Parathyroid adenoma (tissue), 2 donors: ENCODE measurements around the gene KLB.

Experiments used
- H2AFZ ChIP-seq: fragments of 300-600 bp; sonication (generic); one replicate; pipeline ENCODE4 v1.7.0; 2017; ENCODE audit warnings: antibody characterized with exemption, mild to moderate bottlenecking
- H3K27ac ChIP-seq: fragments of 300-600 bp; sonication (generic); one replicate; pipeline ENCODE4 v1.7.0; 2017
- H3K27me3 ChIP-seq: fragments of 300-600 bp; sonication (generic); one replicate; pipeline ENCODE4 v1.7.0; 2017; ENCODE audit warnings: low read length; ENCODE audit not compliant: control insufficient read depth, insufficient read depth
- H3K36me3 ChIP-seq: fragments of 300-600 bp; sonication (generic); one replicate; pipeline ENCODE4 v1.7.0; 2017; ENCODE audit warnings: low read length; ENCODE audit not compliant: control insufficient read depth, insufficient read depth
- H3K4me1 ChIP-seq: fragments of 300-600 bp; sonication (generic); one replicate; pipeline ENCODE4 v1.7.0; 2017; ENCODE audit warnings: control low read depth
- H3K4me2 ChIP-seq: fragments of 300-600 bp; sonication (generic); one replicate; pipeline ENCODE4 v1.7.0; 2017; ENCODE audit warnings: low read length
- H3K4me3 ChIP-seq: fragments of 300-600 bp; sonication (generic); one replicate; pipeline ENCODE4 v1.7.0; 2017; ENCODE audit warnings: low read depth, low read length
- H3K79me2 ChIP-seq: fragments of 300-600 bp; sonication (generic); one replicate; pipeline ENCODE4 v1.7.0; 2017; ENCODE audit warnings: control low read depth
- H3K9ac ChIP-seq: fragments of 300-600 bp; sonication (generic); one replicate; pipeline ENCODE4 v1.7.0; 2017; ENCODE audit warnings: mild to moderate bottlenecking
- H3K9me3 ChIP-seq: fragments of 300-600 bp; sonication (generic); one replicate; pipeline ENCODE4 v1.7.0; 2017; ENCODE audit warnings: low read length; ENCODE audit not compliant: control insufficient read depth
- CTCF ChIP-seq: fragments of 300-600 bp; sonication (generic); IDR thresholded peaks from one replicate; pipeline ENCODE4 v1.7.0; 2017; ENCODE audit warnings: antibody characterized with exemption, mild to moderate bottlenecking
- donor health status: primary hyperparathyroidism.

KLB gene

GRCh38 chr4:39446842-39447573, 40.3 kb downstream of the KLB start:
- H3K36me3 ChIP-seq = no peaks in the 10 kb centered on the region
- peak overlapping the region; percentile 36 for H3K4me3 ChIP-seq
- H3K9ac ChIP-seq = peak overlapping the region; percentile 19
- no peaks in the 10 kb centered on the region for H3K4me1 ChIP-seq
- no peaks in the 10 kb centered on the region for H3K79me2 ChIP-seq
- H3K9me3 ChIP-seq = no peaks in the 10 kb centered on the region
- TF ChIP-seq CTCF = no peak
- H3K27me3 ChIP-seq = no peaks in the 10 kb centered on the region
- H2AFZ ChIP-seq = peak overlapping the region; percentile 86
- H3K27ac ChIP-seq = no peak overlapping the region
- H3K4me2 ChIP-seq = peak overlapping the region; percentile 68

GRCh38 chr4:39450618-39451017, 43.9 kb downstream of the KLB start:
- no peaks in the 10 kb centered on the region for H3K4me1 ChIP-seq
- H3K9me3 ChIP-seq = no peaks in the 10 kb centered on the region
- H3K4me3 ChIP-seq = no peak overlapping the region
- H3K36me3 ChIP-seq = no peaks in the 10 kb centered on the region
- H2AFZ ChIP-seq = no peak overlapping the region
- no peak for TF ChIP-seq CTCF
- H3K9ac ChIP-seq = no peak overlapping the region
- no peaks in the 10 kb centered on the region for H3K27me3 ChIP-seq
- H3K27ac ChIP-seq = no peak overlapping the region
- no peak overlapping the region for H3K4me2 ChIP-seq
- H3K79me2 ChIP-seq = no peaks in the 10 kb centered on the region

GRCh38 chr4:39451423-39452023, 44.8 kb downstream of the KLB start:
- no peak overlapping the region for H3K9ac ChIP-seq
- no peak for TF ChIP-seq CTCF
- no peaks in the 10 kb centered on the region for H3K4me1 ChIP-seq
- H3K79me2 ChIP-seq = no peaks in the 10 kb centered on the region
- H3K4me3 ChIP-seq = no peak overlapping the region
- H3K4me2 ChIP-seq = no peak overlapping the region
- H3K9me3 ChIP-seq = no peaks in the 10 kb centered on the region
- H3K27me3 ChIP-seq = no peaks in the 10 kb centered on the region
- no peak overlapping the region for H3K27ac ChIP-seq
- H3K36me3 ChIP-seq = no peaks in the 10 kb centered on the region
- no peak overlapping the region for H2AFZ ChIP-seq

- Histone ChIP-seq H3K4me3 (no peak overlapping the region), H3K27me3 (no peaks in the 10 kb centered on the region), H3K9me3 (no peaks in the 10 kb centered on the region), H3K9ac (no peak overlapping the region), H2AFZ (no peak overlapping the region), H3K79me2 (peaks cover 5% of the 10 kb centered on the region), H3K4me2 (no peak overlapping the region), H3K36me3 (no peaks in the 10 kb centered on the region), H3K27ac (no peak overlapping the region), H3K4me1 (peaks cover 2% of the 10 kb centered on the region)
- TF ChIP-seq CTCF = no peak
Observed at GRCh38 chr4:39452153-39452859, 45.6 kb downstream of the KLB start.
